PC-3 (cell line): Measurements from ENCODE around the gene NRSN2. TPM values are rescaled to one million over a fixed set of nuclear protein-coding genes. Genes with fewer than 3 reads are reported as not detected.

Experiments
- ATAC-seq: fragments of 200-7000 bp; cut with Tn5 transposase; 2 replicates; pipeline ENCODE4 v1.9.1; 2020; ENCODE audit warnings: mild to moderate bottlenecking, moderate library complexity
- BruUV-seq: library from RNA; stranded (reverse); fragments of 400-500 nt; replicated peaks from 2 replicates; lab custom pipeline; 2021; lab: Mats Ljungman, UMichigan
- CTCF ChIA-PET: fragments of 300-600 bp; sonication (Branson Sonifier 250); formaldehyde crosslinking; loops from one replicate; lab custom pipeline; 2022; ENCODE audit warnings: antibody characterized with exemption; lab: Charles Lee
- POLR2A ChIA-PET: fragments of 300-600 bp; sonication (Branson Sonifier 250); formaldehyde crosslinking; loops from one replicate; lab custom pipeline; 2022; ENCODE audit warnings: antibody characterized with exemption; ENCODE audit not compliant: unreplicated experiment; lab: Charles Lee
- DNase-seq: peaks from one replicate; pipeline ENCODE4 v3.0.0-alpha.2; 2015
- H2AFZ ChIP-seq: fragments of 300-600 bp; sonication (generic); 2 replicates; pipeline ENCODE4 v1.6.0; 2016; ENCODE audit warnings: antibody characterized with exemption, low read length
- H3F3A ChIP-seq: fragments of 300-600 bp; sonication (generic); one replicate; pipeline ENCODE4 v1.6.0; 2017; ENCODE audit warnings: antibody characterized with exemption, low read length, control low read depth, mild to moderate bottlenecking; ENCODE audit not compliant: unreplicated experiment
- H3K27ac ChIP-seq: fragments of 300-600 bp; sonication (generic); 2 replicates; pipeline ENCODE4 v1.5.1; 2016; ENCODE audit warnings: mild to moderate bottlenecking, low read length
- H3K27me3 ChIP-seq: fragments of 300-600 bp; sonication (generic); 2 replicates; pipeline ENCODE4 v1.6.1; 2016; ENCODE audit warnings: low read length, mixed read lengths
- H3K36me3 ChIP-seq: fragments of 300-600 bp; sonication (generic); 2 replicates; pipeline ENCODE4 v1.6.1; 2016; ENCODE audit warnings: low read depth, mixed run types, low read length, mixed read lengths
- H3K4me1 ChIP-seq: fragments of 300-600 bp; sonication (generic); 2 replicates; pipeline ENCODE4 v1.5.1; 2016; ENCODE audit warnings: low read length; ENCODE audit not compliant: insufficient read depth
- H3K4me2 ChIP-seq: fragments of 300-600 bp; sonication (generic); 2 replicates; pipeline ENCODE4 v1.6.0; 2016; ENCODE audit warnings: low read length
- H3K4me3 ChIP-seq: fragments of 300-600 bp; sonication (generic); 2 replicates; pipeline ENCODE4 v1.5.1; 2016; ENCODE audit warnings: mild to moderate bottlenecking, low read length, mixed read lengths
- H3K79me2 ChIP-seq: fragments of 300-600 bp; sonication (generic); 2 replicates; pipeline ENCODE4 v1.6.1; 2017; ENCODE audit warnings: low read length, mixed read lengths
- H3K9ac ChIP-seq: fragments of 300-600 bp; sonication (generic); 2 replicates; pipeline ENCODE4 v1.6.0; 2016; ENCODE audit warnings: mild to moderate bottlenecking, low read length
- H3K9me2 ChIP-seq: fragments of 300-600 bp; sonication (generic); replicated peaks from 2 replicates; pipeline ENCODE4 v1.6.1; 2016; ENCODE audit warnings: mixed run types, low read length, mixed read lengths
- H3K9me3 ChIP-seq: fragments of 300-600 bp; sonication (generic); 2 replicates; pipeline ENCODE4 v1.6.1; 2016; ENCODE audit warnings: low read length, mixed read lengths
- H4K20me1 ChIP-seq: fragments of 300-600 bp; sonication (generic); 2 replicates; pipeline ENCODE4 v1.6.1; 2016; ENCODE audit warnings: low read length, mixed read lengths
- EZH2 ChIP-seq: fragments of 300-600 bp; sonication (generic); IDR thresholded peaks from one replicate; pipeline ENCODE4 v1.6.1; 2017; ENCODE audit warnings: antibody characterized with exemption, mild to moderate bottlenecking, low read length; ENCODE audit not compliant: unreplicated experiment
- EZH2phosphoT487 ChIP-seq: fragments of 300-600 bp; sonication (generic); IDR thresholded peaks from 2 replicates; pipeline ENCODE4 v1.6.1; 2018; ENCODE audit warnings: mild to moderate bottlenecking, antibody characterized with exemption, low read length, borderline replicate concordance
- intact Hi-C: fragments of 100-400 bp; cut with micrococcal nuclease; formaldehyde crosslinking; loops from 2 replicates; pipeline ENCODE4 v1.9.0; 2023
- total RNA-seq: library from RNA; depleted of rRNA; stranded (reverse); fragments of >200 nt; gene quantifications from 2 replicates; pipeline ENCODE4 v1.2.3, GENCODE V29; 2014
- TF ChIP-seq, protein P1 (sequence below): fragments of 300-600 bp; sonication (generic); conservative IDR thresholded peaks from 2 replicates; pipeline ENCODE4 v1.5.1; 2017; ENCODE audit warnings: antibody characterized with exemption, low read depth, mild to moderate bottlenecking, low read length

NRSN2 gene
- total RNA-seq, 1 experiment from 2014 or later: 50.7 TPM

DNA sequence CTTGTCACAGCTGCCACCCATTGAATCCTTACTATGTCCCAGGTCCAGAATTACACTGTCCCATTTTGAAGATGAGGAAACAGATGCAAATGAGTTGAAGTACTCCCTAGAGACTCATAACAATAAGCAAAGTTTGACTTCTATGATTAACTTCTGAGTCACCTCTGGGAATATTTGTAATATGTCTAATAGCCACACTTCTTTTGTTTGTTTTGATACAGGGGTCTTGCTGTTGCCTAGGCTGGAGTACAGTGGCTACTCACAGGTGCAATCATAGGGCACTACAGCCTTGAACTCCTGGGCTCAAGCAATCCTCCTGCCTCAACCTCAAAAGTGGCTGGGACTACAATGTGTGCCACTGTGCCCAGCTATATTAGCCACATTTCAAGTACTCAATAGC, 33.0 kb upstream of the NRSN2 start:
- BruUV-seq: no TSS peak
- Histone ChIP-seq H3F3A (no peaks in the 10 kb centered on the region), H3K27me3 (no peaks in the 10 kb centered on the region), H3K79me2 (no peaks in the 10 kb centered on the region), H3K4me3 (no peak overlapping the region), H3K9me3 (no peaks in the 10 kb centered on the region), H3K36me3 (no peaks in the 10 kb centered on the region), H3K4me2 (peak overlapping the region; percentile 23), H3K9me2 (no peaks in the 10 kb centered on the region), H4K20me1 (no peaks in the 10 kb centered on the region), H3K27ac (no peak overlapping the region), H2AFZ (no peak overlapping the region), H3K4me1 (peaks cover 13% of the 10 kb centered on the region), H3K9ac (no peak overlapping the region)
- DNase-seq (peak; percentile 97), ATAC-seq (peak; percentile 99)
- ChIA-PET CTCF (no interaction called here), POLR2A (no interaction called here)
- TF ChIP-seq EZH2phosphoT487 (peak; percentile 79), EZH2 (no peak)
- intact Hi-C loops: no loop called here

DNA sequence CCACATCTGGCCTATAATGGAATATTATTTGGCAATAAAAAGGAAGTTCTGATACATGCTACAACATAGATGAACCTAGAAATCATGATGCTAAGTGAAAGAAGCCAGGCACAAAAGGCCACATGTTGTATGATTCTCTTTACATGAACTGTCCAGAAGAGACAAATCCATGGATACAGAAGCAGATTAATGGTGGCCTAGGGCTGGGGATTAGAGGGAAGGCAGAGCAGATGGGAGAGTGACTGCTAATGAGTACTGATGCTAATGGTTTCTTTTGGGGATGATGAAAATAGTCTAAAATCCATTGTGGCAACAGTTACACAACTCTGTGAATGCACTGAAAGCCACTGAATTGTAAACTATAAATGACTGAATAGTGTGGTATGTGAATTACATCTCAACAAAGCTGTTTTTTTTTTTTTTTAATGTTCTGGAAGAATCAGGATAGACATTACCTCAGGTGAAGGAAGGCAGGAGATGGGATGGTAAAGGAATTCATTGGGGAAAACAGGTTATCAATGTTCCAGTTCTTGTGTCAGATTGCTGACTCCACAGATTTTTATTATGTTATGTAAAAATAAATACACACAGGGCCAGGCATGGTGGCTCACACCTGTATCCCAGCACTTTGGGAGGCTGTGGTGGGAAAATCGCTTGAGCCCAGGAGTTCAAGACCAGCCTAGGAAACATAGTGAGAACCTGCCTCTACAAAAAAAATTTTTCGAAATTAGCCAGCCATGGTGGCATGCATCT, 30.4 kb upstream of the NRSN2 start:
- no peaks in the 10 kb centered on the region for H3K9me3 ChIP-seq
- TF ChIP-seq, protein P1, sequence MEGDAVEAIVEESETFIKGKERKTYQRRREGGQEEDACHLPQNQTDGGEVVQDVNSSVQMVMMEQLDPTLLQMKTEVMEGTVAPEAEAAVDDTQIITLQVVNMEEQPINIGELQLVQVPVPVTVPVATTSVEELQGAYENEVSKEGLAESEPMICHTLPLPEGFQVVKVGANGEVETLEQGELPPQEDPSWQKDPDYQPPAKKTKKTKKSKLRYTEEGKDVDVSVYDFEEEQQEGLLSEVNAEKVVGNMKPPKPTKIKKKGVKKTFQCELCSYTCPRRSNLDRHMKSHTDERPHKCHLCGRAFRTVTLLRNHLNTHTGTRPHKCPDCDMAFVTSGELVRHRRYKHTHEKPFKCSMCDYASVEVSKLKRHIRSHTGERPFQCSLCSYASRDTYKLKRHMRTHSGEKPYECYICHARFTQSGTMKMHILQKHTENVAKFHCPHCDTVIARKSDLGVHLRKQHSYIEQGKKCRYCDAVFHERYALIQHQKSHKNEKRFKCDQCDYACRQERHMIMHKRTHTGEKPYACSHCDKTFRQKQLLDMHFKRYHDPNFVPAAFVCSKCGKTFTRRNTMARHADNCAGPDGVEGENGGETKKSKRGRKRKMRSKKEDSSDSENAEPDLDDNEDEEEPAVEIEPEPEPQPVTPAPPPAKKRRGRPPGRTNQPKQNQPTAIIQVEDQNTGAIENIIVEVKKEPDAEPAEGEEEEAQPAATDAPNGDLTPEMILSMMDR: no peak
- TF ChIP-seq EZH2 (no peak), EZH2phosphoT487 (no peak)
- no peak overlapping the region for H3K4me2 ChIP-seq
- no peak overlapping the region for H3K27ac ChIP-seq
- H3K9me2 ChIP-seq: no peaks in the 10 kb centered on the region
- no peak for DNase-seq
- no peak overlapping the region for H3K4me3 ChIP-seq
- ATAC-seq: no peak
- no peaks in the 10 kb centered on the region for H3K79me2 ChIP-seq
- no TSS peak for BruUV-seq
- ChIA-PET POLR2A (no interaction called here), CTCF (no interaction called here)
- intact Hi-C loops: no loop called here
- no peak overlapping the region for H2AFZ ChIP-seq
- peaks cover 13% of the 10 kb centered on the region for H3K4me1 ChIP-seq
- H3K36me3 ChIP-seq: no peaks in the 10 kb centered on the region
- H3K27me3 ChIP-seq: no peaks in the 10 kb centered on the region
- H3K9ac ChIP-seq: no peak overlapping the region
- H4K20me1 ChIP-seq: no peaks in the 10 kb centered on the region
- H3F3A ChIP-seq: no peaks in the 10 kb centered on the region

GRCh38 chr20:324177-325044, 22.5 kb upstream of the NRSN2 start:
- ChIA-PET CTCF (interaction anchor here (0.5 to 0.8 kb wide), 3 partner anchors 38 to 107 kb away, joined by 4 to 5 read pairs (median 5); no protein-coding TSS in a partner anchor), POLR2A (interaction anchor here (0.5 to 0.7 kb wide), 5 partner anchors 14 to 60 kb away, joined by 3 to 4 read pairs (median 3); no protein-coding TSS in a partner anchor)
- Histone ChIP-seq H3K4me3 (peak overlapping the region; percentile 69), H3K79me2 (peaks cover 26% of the 10 kb centered on the region), H3K9me3 (no peaks in the 10 kb centered on the region), H3K36me3 (no peaks in the 10 kb centered on the region), H3K9ac (peak overlapping the region; percentile 17), H4K20me1 (peaks cover 5% of the 10 kb centered on the region), H3K4me1 (peaks cover 29% of the 10 kb centered on the region), H3F3A (no peaks in the 10 kb centered on the region), H3K27ac (peak overlapping the region; percentile 71), H3K4me2 (peak overlapping the region; percentile 91), H2AFZ (peak overlapping the region; percentile 73), H3K9me2 (no peaks in the 10 kb centered on the region), H3K27me3 (no peaks in the 10 kb centered on the region)
- BruUV-seq: TSS peak; percentile 99
- TF ChIP-seq, protein P1: 0 out of 2 replicates have a peak, but pooled peaks have one; percentile 21
- TF ChIP-seq EZH2 (no peak), EZH2phosphoT487 (peak; percentile 99)
- intact Hi-C loops: loop anchor here (1.0 to 5.0 kb wide), 2 partner anchors 27 to 87 kb away; partner anchors contain the start of gene ZCCHC3
- DNase-seq (peak; percentile 97), ATAC-seq (peak; percentile 55)
